ENCODE results near the gene OLFML2A.
A peak's percentile ranks its signal among the peaks of the same experiment; 100 is the strongest.
"Not testable (repeated sequence)": the region's sequence is repeated elsewhere in the genome, so short reads cannot be mapped to it uniquely, and the experiment has no call there.

The OLFML2A gene

DNA sequence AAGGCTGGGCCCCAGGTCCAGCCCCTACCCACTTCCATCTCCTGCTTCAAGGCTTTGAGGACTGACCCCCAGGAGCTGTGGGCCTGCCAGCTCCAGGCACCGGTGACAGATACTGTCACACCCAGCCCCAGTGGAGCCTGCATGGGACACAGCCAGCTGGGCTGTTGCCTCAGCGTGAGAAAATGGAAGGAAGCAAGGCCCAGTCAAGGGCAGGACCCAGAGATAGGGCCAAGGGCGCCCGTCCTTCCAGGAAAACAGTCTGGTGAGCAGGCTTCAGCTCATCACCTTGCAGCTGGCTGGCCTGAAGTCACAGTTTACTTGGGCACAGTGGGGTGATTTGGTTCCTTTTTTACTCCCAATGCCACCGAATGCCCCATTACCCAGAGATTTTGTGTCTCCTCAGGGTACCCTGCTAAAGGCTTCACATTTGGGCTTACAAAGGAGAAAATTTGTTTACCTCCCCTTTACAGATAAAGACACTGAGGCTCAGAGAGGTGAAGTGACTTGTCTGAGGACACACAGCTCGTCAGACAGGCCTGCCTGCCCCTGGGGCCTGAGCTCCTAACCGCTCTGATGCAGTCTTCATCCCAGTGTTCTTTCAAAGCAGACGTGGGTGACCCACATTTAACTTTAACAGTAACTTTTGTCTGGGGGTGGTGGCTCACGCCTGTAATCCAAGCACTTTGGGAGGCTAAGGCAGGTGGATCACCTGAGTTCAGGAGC, 54.9 kb downstream of the OLFML2A start:
- no peak for DNase-seq

DNA sequence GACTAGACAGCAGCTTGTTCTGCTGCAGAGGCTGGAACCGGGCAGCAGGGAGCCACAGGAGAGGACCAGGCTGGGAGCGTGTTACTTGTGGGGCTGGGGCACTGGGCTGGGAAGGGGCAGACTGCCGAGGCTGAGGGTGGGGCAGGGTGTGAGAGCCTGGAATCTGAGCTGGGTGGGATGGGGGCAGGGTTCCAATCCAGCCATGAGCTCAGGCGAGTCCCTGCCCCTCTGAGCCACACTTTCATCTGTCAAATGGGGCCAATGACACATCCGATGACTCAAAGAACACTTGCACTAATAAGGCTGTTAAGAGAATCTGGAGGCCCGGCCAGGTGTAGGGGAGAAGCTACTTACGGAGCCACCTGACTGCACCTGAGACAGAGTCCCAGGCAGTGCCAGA, 57.7 kb downstream of the OLFML2A start:
- no peak for DNase-seq

DNA sequence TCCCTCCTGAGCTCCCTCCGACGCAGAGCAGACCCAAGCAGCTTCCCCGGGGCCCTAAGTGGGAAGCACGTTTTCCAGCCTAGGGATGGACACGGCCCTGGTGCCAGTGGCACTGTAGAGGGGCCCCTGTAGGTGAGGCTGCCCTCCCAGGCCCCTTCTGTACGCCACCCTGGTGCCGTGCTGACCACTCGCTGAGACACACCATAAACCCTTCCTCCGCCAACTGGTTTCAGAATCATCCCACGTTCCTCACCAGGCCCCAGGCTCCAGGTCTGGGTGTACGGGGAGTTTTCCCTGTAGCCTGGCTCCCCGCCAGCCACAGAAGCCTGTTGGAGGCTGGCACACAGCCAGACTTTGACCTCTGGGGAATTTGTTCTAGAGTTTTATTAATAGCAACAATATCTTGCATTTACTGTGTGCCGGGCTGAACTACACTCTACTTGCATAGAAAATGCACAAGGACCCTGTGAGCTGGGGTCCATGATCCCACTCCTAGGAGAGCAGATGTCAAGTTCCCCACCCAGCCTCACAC, 58.2 kb downstream of the OLFML2A start:
- DNase-seq = peak; percentile 30 to 43

DNA sequence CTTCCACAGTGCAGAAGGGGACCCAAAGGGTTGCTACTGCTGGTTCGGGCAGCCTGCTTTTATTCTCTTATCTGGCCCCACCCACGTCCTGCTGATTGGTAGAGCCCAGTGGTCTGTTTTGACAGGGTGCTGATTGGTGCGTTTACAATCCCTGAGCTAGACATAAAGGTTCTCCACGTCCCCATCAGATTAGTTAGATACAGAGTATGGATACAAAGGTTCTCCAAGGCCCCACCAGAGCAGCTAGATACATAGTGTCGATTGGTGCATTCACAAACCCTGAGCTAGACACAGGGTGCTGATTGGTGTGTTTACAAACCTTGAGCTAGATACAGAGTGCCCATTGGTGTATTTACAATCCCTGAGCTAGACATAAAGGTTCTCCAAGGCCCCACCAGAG, 61.2 kb downstream of the OLFML2A start:
- not testable (repeated sequence) for DNase-seq

DNA sequence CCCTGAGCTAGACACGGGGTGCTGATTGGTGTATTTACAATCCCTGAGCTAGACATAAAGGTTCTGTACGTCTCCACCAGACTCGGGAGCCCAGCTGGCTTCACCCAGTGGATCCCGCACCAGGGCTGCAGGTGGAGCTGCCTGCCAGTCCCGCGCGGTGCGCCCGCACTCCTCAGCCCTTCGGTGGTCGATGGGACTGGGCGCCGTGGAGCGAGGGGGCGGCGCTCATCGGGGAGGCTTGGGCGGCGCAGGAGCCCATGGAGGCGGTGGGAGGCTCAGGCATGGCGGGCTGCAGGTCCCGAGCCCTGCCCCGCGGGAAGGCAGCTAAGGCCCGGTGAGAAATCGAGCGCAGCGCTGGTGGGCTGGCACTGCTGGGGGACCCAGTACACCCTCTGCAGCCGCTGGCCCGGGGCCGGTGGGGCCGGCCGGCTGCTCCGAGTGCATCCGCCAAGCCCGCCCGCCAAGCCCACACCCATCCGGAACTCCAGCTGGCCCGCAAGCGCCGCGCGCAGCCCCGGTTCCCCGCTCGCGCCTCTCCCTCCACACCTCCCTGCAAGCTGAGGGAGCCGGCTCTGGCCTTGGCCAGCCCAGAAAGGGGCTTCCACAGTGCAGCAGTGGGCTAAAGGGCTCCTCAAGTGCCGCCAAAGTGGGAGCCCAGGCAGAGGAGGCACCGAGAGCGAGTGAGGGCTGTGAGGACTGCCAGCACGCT, 61.8 kb downstream of the OLFML2A start:
- DNase-seq = not testable (repeated sequence)

DNA sequence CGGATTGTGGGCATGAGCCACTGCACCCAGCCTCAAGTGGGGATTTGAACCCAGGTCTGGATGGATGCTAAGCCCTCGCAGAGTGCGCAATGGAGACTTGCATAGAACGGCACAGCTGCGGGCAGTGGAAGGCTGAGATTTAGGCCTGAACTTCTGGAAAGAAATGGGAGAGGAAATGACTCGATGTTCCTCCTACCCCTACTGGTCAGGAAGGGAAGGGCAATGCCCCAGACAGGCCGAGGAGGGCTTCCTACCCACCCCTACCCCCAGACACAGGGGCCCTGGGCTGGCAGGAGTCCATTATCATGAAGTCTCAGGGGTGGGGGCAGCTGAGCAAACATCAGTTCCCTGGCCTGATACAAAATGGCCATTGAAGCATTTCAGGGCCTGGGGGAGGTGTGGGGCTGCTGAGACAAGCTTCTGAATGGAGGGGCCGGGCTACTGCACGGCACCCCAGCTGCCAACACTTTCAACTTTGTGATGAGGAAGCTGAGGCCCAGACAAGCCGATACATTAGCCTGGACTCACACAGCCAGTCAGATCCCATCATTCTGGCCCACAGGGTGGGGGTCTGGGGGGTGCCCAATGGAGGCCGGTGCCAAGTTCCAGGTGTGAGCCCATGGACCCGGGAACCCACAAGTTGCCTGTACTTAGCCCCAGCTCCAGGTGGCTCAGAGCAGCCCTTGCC, 62.8 kb downstream of the OLFML2A start:
- no peak for DNase-seq

DNA sequence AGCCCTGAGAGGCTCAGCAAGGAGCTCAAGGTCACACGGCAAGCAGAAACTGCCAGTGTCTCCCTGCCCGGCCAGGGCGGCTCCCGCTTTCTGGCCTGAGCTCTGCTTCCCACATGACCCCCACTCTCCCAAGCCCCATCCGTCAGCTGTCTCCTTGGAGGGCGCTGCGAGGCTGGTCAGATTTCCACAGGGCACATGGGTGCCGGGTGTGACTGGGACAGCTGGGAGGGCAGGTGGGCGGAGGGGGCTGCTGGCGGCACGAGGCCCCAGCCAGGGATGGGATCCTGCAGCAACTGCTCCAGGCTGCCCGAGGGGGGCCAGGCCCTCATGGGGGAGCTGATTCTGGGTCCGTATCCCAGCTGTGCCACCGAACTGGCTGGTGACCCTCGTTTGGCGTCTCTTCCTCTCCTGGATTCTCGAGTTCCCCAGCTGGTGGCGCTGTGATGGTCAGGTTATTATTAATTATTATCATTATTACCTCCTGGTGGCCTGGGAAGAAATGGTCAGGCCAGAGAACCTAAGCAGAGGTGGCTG, 63.4 kb downstream of the OLFML2A start:
- DNase-seq = no peak

DNA sequence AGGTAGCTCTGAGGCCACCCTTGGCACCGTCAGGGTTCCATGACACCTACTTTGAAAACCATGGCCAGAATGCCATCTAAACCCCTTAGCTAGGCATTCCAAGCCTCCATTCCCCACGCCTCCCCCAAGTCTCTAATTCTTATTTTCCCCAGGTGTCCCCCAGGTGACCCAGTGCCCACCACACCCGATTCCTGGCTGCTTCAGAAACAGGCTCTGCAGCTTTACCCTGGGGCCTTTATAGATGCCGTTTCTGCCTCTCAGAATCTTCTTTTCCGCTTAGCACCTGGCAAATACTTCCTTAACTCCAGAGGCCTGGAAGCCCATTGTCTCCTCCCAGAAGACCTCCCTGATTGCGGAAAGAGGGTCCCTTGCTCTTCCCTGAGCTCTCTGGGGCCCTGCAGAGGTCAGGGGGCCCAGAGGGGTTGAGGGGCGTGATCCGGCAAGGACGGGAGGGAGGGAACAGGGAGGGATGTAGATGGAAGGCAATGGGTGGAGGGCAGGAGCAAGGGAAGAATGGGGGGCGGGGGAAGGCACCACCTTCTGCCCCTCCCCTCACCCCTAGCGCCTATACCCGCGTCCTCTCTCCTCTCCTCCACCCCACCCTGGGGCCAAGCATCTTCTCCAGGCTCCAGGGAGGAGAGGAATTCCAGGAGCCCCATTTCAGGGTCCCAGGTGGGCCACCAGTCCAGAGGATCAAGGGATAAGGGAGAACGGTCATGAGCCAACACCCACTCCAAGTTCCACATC, 64.3 kb downstream of the OLFML2A start:
- DNase-seq = no peak

DNA sequence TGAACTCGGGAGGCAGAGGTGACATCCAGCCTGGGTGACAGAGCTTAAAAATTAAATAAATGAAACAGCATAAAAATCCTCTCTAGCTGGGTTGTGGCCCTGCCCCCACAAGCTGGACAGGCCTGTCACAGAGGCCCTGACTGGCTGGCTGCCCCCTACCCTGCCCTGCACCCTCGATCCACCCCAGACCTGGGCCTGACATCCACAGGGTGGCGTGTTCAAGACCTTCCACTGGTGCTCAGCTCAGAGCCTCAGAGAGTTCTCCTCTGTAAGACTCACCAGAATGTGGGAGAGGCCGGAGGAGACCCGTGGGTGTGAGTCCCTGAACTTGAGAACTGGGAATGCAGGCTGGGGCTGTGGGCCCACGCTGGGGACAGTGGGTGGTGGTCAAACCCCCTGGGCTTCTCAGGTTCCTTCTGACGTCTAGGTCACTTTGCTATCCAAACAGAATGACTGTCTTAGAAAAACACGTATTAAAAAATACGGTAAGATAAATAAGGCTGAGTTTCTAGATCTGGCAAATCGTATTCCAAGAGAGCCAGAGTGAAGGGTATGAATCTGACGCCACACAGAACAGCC, 66.6 kb downstream of the OLFML2A start:
- no peak for DNase-seq

DNA sequence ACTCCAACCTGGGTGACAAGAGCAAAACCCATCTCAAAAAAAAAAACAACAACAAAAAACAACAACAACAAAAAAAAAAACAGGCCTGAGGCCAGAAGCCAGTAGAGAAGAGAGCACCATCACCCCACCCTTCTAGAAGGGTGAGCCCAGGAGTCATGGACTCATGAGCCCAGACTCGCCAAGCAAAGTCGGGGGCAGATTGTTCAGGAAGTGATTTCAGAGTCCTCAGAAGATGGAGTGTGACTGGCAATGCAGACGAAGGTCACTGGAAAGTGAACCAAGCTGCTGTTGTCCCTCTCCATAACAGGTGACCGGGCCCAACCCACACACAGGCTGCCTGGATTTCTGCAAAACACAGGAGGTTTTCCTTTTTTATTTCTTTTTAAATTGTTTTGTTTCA, 67.4 kb downstream of the OLFML2A start:
- no peak for DNase-seq

DNA sequence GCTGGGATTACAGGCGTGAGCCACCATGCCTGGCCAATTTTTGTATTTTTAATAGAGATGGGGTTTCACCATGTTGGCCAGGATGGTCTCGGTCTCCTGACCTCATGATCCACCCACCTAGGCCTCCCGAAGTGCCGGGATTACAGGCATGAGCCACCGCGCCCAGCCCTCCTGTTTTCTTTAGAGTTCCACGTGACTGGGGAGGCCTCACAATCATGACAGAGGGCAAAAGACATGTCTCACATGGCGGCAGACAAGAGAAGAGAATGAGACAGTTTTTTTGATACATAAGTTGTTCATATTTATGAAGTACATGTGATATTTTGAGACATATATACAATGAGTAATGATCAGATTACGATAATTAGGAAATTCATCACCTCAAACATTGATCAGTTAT, 69.5 kb downstream of the OLFML2A start:
- DNase-seq = not testable (repeated sequence)

DNA sequence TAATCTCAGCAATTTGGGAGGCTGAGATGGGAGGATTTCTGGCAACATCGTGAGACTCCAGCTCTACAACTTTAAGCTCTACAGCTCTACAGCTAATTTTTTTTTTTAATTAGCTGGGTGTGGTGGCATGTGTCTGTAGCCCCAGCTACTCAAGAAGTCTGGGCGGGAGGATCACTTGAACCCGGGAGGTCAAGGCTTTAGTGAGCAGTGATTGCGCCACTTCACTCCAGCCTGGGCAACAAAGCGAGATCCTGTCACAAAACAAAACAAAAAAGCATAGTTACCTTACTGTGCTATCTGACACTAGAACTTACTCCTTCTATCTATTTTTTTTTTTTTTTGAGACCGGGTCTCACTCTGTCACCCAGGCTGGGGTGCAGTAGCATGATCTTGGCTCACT, 70.0 kb downstream of the OLFML2A start:
- DNase-seq = no peak

DNA sequence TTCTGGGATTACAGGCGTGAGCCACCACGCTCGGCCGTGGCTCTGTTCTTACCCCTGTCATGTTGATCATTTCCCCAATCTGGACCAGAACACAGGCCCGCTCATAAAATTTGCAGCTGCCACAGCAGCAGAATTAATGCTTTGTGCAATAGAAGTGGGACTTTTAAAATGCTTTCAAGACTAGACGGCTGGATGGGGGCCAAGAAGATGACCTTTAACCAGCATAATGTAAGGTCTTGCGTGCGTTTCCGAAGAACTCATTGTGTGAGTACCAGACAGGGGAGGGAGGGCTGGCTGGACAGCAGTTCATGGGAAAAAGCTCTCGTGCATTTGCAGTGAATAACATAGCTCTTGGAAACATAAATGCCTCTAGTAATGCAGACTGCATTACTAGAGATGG, 72.9 kb downstream of the OLFML2A start:
- no peak for DNase-seq

DNA sequence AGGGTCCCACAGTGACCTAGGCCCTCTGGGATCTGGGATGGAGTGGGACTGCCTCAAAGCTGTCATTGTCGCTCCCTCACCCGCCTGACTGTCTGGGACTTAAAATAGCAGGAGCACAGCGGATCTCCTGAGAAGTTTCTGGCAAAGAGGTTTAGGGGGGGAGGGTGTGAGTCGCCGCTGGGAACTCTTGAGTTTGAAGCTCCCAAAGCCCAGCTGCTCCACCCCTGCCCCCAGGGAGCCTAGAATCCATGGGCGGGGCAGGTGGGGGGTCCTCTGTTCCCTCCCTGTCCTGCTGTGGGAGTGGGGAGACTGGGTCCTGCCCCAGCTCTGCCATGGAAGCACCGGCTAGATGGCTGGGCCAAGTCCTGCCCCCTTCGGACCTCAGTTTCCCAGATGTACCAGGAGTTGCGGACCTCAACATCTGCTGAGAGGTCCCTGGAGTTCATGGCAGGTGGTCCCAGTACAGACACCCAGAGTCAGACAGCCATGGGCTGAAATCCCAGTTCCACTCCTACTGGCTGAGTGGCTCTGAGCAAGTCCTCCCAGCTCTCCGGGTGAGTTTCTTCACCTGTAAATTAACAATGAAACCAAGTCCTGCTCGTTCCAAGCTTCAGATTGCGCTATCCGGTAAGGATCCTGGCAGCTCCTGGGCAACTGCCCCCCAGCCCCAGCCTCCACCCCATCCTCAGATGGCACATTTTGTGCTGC, 75.3 kb downstream of the OLFML2A start:
- DNase-seq = no peak

DNA sequence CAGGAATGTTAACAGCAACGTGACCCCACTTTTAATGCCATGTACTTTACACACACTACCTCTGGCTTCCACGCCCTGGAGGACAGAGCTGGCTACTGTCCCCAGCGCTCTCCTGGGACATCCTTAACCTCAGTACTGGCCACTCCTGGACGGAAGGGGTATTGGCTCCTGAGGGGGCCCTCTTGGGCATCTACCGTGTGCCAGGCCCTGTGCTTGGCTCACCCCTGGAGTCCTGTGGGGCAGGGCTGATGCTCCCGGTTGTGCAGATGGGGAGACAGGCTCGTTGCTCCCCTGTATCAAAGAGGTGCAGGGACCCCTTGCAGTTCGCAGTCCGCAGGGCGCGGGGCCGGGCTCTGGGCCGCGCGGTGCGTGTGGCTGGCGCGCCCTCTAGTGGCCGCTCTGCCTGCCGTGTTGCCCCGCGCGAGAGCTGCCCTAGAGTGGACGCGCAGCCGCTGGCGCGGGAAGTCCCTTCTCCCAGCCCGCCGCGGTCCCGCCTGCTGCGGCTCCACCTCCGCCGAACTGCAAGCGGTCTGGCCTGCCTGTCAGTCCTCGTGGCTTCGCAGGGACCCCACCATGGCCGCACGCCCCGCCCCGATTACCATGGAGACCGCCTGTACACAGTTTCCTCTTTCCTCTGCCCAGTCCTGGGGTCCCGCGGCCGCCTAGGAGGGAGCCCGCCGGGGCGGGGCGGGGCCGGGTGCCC, 76.0 kb downstream of the OLFML2A start, which contains the start of gene WDR38:
Gene WDR38 (plus strand): TSS at position 632 of the 703 bp plus-strand sequence. CDS start 72 bp downstream, outside the sequence.
- peak in 1 of 2 experiments; percentile 5 for DNase-seq

DNA sequence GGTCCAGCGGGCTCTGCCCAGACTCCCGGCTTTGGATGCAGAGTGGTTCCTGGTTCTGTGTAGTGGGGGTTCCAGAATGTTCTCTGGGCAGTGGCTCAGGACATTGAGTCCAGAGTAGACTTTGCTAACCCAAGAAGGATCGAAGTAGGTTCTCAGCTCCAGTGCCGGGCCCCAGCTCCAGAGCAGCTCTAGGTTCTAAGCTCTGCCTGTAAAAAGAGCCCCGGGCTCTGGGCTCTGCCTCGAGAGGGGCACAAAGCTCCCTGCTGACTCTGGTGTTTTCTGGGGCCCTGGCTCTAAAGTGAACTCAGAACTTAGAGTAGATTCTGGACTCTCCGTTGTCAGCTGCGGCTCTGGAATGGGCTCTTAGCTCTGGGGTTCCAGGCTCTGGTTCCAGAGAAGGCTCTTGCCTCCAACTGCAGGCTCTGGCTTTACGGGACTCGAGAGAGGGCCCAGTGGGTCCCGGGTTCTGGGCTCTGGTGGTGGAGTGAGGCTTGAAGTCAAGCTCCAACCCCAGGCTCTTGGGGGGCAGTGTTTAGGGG, 76.7 kb downstream of the OLFML2A start:
- DNase-seq = no peak

DNA sequence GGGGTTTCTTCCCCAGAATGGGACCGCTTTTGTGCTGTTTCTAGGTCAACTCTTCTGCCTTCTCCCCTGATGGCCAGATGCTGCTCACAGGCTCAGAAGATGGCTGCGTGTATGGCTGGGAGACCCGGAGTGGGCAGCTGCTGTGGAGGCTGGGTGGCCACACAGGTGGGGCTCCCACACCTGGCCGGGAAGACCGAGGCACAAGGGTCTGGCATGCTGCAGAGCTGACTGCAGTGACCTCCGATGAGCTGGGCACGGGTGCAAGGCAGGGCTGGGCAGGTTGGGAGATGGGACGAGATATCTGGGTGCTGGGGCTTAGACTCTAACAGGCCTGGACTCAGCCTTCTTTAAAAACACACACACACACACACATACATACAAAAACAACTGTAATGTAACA, 77.2 kb downstream of the OLFML2A start:
- DNase-seq = no peak

DNA sequence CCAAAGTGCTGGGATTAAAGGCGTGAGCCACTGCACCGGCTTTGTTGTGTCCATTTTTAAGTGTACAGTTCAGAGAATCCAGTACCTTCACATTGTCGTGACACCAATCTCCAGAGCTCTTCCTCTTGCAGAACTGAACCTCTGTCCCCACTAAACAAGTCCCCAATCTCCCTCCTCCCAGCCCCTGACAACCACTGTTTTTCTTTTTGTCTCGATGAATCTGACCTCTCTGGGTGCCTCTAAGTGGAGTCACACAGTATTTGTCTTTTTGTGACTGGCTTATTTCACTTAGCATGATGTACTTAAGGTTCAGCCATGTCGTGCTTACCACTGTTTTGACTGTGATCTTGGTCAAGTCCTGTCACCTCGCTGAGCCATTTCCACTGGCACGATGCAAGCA, 77.9 kb downstream of the OLFML2A start:
- no peak for DNase-seq

DNA sequence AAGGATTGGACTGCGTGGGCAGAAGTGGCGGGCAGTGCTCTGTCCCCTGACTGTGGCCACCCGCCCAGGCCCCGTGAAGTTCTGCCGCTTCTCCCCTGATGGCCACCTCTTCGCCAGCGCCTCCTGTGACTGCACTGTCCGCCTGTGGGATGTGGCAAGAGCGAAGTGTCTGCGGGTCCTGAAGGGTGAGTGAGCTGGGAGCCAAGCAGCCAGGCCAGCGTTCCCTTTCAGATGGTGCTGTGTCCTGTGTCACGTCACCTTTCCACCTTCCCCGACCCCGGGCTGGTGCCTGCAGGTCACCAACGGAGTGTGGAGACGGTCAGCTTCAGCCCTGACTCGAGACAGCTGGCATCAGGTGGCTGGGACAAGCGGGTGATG, 78.6 kb downstream of the OLFML2A start:
- DNase-seq = no peak

DNA sequence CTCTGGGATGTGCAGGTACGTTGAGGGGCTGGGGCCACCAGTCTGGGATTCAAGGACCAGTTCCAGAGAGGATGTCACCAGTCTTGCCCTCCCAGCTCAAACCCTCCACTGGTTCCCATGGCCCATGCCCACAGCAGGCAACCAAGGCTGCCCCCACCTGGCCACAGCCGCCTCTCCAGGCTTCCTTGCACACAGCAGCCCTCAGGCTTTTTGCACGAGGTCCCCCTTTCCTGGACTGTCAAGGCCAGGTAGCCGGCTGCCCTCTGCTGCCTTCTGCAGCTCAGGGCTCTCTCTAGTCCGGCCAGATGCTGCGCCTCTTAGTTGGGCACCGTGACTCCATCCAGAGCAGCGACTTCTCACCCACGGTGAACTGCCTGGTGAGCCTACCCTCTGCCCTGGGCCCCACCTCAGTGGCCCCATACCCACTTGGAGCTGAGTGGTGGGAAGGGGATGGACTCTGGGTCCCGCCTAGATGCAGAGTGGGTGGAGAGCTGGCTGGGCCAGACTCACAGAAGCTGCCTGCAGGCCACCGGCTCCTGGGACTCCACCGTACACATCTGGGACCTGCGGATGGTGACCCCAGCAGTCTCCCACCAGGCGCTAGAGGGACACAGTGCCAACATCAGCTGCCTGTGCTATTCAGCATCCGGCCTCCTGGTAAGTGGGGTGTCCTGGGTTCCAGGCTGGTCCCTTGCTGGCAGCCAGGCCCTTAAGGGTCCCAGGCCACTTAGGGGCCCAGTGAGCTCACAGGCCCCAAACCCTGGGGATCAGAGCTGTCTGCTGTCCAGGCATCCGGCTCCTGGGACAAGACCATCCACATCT, 79.2 kb downstream of the OLFML2A start:
- DNase-seq = no peak

Measured in NCI-H187 (cell line).